ENCODE results near the gene RUNX1.

DNA sequence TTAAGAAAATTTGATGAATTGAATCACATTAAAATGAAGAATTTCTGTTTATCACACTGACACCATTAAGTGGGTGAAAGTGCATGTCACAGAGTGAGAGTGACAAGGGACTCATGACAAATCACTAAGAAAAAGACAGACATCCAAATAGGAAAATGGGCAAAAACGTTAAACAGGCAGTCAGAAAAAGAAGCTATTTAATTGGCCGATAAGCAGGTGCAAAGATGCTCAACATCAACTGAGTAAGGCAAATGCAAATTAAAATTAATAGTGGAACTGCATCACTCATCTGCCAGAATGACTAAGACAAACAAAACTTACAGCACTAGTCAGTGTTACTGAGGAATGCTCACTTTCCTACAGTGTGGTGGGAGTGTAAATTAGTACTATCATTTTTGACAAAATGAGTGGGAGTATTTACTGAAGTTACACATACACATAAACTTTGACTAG lies 39.2 kb upstream of the RUNX1 start:
- TF ChIP-seq, protein P1, sequence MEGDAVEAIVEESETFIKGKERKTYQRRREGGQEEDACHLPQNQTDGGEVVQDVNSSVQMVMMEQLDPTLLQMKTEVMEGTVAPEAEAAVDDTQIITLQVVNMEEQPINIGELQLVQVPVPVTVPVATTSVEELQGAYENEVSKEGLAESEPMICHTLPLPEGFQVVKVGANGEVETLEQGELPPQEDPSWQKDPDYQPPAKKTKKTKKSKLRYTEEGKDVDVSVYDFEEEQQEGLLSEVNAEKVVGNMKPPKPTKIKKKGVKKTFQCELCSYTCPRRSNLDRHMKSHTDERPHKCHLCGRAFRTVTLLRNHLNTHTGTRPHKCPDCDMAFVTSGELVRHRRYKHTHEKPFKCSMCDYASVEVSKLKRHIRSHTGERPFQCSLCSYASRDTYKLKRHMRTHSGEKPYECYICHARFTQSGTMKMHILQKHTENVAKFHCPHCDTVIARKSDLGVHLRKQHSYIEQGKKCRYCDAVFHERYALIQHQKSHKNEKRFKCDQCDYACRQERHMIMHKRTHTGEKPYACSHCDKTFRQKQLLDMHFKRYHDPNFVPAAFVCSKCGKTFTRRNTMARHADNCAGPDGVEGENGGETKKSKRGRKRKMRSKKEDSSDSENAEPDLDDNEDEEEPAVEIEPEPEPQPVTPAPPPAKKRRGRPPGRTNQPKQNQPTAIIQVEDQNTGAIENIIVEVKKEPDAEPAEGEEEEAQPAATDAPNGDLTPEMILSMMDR (IDR thresholded peaks at IDR 0.05) = no peak
- TF ChIP-seq POLR2A (IDR thresholded peaks at IDR 0.05) = no peak
- no peak for TF ChIP-seq POLR2AphosphoS5 (IDR thresholded peaks at IDR 0.05)
